DND-41 (cell line): ENCODE measurements around the gene CALY.

Experiments
- EZH2 ChIP-seq: IDR thresholded peaks from 3 replicates; pipeline ENCODE4 v1.6.1; 2012; ENCODE audit warnings: borderline replicate concordance, low read depth, mild to moderate bottlenecking, moderate library complexity, low read length, inconsistent platforms; ENCODE audit not compliant: severe bottlenecking
- TF ChIP-seq, protein P1 (sequence below): IDR thresholded peaks from 2 replicates; pipeline ENCODE4 v1.5.1; 2012; ENCODE audit warnings: borderline replicate concordance, low read length, moderate library complexity, mild to moderate bottlenecking; ENCODE audit not compliant: poor library complexity, severe bottlenecking; ENCODE audit errors: extremely low read depth

DNA sequence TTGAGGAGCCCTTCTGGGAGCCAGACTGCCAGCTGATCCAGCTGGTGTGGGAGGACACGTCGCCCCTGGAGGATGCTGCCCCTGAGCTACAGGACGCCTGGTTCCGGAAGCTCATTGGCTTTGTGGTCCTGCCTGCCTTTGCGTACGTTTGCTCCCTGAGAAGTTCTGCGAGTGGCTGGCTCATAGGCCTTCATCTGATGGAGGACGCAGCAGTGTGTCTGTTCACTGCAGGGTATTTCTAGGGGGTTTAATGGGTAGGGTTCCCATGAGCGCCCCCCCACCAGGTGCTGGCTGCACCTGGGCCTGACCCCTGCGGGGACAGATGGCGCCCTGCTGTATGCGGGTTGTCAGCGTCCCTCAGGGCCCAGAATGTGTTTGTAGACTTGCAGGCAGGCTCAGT lies 47.4 kb upstream of the CALY start:
- TF ChIP-seq, protein P1, sequence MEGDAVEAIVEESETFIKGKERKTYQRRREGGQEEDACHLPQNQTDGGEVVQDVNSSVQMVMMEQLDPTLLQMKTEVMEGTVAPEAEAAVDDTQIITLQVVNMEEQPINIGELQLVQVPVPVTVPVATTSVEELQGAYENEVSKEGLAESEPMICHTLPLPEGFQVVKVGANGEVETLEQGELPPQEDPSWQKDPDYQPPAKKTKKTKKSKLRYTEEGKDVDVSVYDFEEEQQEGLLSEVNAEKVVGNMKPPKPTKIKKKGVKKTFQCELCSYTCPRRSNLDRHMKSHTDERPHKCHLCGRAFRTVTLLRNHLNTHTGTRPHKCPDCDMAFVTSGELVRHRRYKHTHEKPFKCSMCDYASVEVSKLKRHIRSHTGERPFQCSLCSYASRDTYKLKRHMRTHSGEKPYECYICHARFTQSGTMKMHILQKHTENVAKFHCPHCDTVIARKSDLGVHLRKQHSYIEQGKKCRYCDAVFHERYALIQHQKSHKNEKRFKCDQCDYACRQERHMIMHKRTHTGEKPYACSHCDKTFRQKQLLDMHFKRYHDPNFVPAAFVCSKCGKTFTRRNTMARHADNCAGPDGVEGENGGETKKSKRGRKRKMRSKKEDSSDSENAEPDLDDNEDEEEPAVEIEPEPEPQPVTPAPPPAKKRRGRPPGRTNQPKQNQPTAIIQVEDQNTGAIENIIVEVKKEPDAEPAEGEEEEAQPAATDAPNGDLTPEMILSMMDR, result no peak
- no peak for TF ChIP-seq EZH2
